NK-92 treated with Interleukin-12 subunit alpha and Interleukin-12 subunit beta, amount 100 ng/mL, for 24 hours (cell line): Measurements from ENCODE around the gene FRK.
"Not testable (repeated sequence)": the region's sequence is repeated elsewhere in the genome, so short reads cannot be mapped to it uniquely, and the experiment has no call there.

Source experiments
- DNase-seq: peaks from one replicate; lab custom pipeline; 2025; lab: John Stamatoyannopoulos, UW

The FRK gene

GRCh38 chr6:115944829-115945228 is 115.9 kb downstream of the FRK start:
- DNase-seq, result not testable (repeated sequence)

DNA sequence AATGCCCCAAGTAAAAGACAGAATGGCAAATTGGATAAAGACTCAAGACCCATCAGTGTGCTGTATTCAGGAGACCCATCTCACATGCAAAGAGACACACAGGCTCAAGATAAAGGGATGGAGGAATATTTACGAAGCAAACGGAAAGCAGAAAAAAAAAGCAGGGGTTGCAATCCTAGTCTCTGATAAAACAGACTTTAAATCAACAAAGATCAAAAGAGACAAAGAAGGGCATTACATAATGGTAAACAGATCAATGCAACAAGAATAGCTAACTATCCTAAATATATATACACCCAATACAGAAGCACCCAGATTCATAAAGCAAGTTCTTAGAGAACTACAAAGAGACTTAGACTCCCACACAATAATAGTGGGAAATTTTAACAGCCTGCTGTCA is 123.2 kb downstream of the FRK start:
- DNase-seq, result not testable (repeated sequence)

DNA sequence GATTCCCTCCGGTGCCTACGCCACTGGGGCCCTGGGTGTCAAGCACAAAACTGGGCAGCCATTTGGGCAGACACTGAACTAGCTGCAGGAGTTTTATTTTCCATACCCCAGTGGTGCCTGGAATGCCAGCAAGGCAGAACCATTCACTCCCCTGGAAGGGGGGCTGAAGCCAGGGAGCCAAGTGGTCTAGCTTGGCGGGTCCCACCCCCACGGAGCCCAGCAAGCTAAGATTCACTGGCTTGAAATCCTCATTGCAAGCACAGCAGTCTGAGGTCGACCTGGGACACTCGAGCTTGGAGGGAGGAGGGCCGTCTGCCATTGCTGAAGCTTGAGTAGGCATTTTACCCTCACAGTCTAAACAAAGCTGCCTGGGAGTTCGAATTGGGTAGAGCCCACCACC is 125.3 kb downstream of the FRK start:
- no peak for DNase-seq

- DNase-seq, result no peak
Measured at GRCh38 chr6:115934829-115935228, 125.9 kb downstream of the FRK start.

DNA sequence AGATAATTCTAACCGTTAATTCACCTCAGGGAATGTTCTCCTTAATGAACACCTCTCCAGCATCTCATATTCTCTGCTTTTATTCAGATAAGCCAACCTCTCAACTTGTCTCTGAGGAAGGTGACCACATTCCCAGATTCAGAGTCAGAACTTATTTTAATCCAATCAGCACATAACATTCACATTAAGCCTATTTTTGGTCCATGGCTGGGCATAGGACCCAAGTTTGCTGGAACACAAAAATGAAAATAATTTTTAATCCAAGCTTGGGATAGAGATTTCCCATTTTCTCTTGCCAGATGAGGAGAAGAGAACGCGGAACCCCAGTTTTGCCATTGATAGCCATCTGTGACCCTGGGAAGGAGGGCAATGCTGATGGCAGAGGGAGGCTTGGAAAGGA is 126.5 kb downstream of the FRK start:
- DNase-seq, result no peak

DNA sequence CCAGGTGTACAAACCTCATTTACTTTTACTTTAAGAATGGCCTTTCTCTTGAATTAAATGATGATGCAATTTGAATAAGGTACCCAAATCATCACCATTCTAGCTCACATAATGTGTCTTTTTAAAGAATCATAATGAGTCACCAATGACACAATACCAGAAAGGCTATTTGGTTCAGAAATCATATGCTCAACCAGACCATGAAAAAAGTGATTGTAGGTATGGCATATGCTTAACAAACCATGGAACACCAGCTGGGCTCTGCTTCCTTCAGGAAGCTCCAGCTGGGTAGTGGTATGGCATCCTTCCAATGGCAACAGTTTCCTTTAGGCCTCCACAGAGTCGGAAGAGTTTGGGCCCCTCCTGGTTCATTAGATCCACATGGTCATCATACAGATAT is 128.2 kb downstream of the FRK start:
- DNase-seq, result no peak

DNA sequence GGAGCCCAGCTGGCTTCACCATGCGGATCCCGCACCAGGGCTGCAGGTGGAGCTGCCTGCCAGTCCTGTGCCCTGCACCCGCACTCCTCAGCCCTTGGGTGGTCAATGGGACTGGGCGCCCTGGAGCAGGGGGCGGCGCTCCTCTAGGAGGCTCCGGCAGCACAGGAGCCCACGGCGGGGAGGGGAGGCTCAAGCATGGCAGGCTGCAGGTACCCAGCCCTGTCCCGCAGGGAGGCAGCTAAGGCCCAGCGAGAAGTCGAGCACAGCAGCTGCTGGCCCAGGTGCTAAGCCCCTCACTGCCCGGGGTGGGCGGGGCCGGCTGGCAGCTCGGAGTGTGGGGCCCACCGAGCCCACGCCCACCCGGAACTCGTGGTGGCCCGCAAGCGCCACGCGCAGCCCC is 132.7 kb downstream of the FRK start:
- DNase-seq, result not testable (repeated sequence)

GRCh38 chr6:115922971-115923370 is 137.7 kb downstream of the FRK start:
- no peak for DNase-seq

- peak; percentile 45 for DNase-seq
Measured at GRCh38 chr6:115914098-115914497, 146.6 kb downstream of the FRK start.

DNA sequence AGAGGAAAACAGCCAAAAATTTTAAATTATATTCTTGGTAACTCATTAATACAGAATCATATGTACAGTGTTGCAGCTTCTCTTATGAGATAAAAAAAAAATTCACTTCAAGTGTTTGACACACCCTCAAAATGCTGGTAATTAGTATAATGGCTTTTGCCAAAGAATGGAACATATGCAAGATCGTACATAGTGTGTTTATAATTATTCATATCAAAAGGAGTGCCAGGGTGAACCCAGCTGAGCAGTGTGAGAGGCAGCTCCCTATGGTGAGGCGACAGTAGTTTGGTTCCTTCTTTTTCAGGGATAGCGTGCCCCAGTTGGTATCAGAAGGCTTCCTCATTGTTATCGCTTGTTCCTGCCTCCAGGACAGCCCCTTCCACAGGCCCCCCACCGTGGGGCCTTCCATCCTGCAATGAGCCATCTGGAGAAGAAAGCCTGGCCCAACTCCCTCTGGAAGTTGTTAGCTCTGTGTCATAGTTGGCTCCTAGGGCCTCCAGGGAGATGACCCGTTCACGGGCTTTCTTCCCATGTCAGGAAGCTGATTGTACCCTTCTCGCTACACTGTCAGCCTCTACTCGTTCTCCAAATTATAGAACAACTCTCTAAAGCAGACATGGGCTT is 150.7 kb downstream of the FRK start:
- DNase-seq, result no peak

- DNase-seq, result no peak
Measured at GRCh38 chr6:115908906-115909559, 151.7 kb downstream of the FRK start.

DNA sequence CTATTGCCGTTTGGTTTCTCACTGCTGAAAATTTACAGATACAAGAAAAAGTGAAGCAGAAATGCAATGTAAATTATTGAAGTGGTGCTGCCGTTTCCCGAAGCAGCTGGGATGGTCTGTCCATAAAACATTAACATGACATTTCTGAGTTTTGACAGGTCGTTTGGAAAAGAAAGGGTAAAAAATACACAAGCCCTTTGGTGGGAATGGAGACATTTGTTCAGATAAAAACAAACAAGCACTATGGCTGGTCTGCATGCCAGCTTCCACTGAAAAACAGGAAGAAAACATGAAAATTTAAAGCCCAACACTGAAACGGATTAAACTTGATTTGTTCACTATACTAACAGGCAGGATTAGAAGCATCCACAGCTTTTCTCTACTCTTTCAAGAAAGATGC is 155.2 kb downstream of the FRK start:
- no peak for DNase-seq

- no peak for DNase-seq
Measured at GRCh38 chr6:115902436-115902835, 158.3 kb downstream of the FRK start.

DNA sequence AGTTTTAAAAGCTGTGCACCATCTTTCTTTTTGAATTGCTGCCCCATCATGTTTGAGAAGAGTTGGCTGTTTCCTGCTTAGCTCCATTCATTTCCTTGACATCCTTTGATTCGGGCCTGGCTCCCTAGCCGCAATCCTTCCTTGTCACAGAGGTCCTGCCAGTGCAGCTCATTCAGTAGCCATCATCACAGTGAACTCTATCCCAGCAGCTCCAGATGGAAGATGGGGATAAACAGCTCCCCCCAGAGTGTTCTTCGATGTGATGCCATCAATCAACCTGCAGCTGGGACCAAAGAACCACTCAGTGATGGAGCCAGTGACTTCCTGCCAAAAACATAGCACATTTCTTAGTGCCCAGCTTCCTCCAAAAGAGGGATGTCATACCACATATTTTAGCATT is 158.8 kb downstream of the FRK start:
- DNase-seq, result no peak

DNA sequence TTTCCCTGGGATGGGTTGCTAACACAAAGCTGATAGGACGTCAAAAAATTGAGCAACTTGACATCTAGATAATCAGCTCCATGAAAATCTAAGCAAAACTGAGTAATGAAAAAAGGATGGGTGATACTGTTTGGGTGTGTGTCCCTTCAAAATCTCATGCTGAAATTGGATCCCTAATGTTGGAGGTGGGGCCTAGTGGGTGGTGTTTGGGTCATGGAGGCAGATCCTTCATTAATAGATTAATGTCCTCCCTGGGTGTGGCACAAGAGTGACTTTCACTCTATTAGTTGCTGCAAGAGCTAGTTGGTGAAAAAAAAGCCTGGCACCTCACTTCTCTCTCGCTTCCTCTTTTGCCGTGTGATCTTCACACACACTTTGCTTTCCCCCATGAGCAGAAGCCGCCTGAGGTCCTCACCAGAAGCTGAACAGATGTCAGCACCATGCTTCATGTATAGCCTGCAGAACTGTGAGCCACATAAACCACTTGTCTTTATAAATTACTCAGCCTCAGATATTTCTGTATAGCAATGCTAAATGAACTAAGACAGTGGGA is 160.9 kb downstream of the FRK start:
- DNase-seq, result no peak

GRCh38 chr6:115898246-115898645 is 162.4 kb downstream of the FRK start:
- no peak for DNase-seq

DNA sequence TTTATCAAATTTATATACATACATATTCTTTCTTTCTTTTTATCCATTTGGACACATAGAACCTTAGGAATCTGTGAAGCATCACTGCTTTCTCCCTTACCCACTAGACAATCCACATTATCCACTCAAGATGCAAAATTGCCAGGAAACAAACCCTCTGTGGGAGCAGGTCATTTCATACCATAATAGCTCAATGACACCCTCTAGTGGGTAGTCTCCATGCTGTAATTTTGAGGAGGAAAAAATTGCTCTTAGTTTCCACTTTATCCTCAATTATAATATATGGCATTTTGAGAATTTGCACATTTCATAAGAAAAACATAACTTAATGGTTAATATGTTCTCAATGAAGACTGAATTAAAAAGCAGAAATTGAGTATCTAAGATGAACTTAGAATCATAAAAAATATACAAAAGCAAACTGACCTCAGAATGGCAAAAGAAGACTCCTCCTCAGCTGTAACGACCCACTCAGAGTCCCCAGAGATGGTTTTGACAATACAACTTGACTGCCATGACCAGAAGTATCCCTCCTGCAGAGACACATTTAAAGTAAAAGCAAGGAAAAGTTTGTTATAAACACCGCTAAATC is 164.1 kb downstream of the FRK start:
- DNase-seq, result no peak

- no peak for DNase-seq
Measured at GRCh38 chr6:115894426-115894992, 166.2 kb downstream of the FRK start.

GRCh38 chr6:115891750-115892149 is 168.9 kb downstream of the FRK start:
- DNase-seq, result no peak

GRCh38 chr6:115891111-115891669 is 169.5 kb downstream of the FRK start:
- no peak for DNase-seq

- DNase-seq, result no peak
Measured at GRCh38 chr6:115890238-115890637, 170.5 kb downstream of the FRK start.

DNA sequence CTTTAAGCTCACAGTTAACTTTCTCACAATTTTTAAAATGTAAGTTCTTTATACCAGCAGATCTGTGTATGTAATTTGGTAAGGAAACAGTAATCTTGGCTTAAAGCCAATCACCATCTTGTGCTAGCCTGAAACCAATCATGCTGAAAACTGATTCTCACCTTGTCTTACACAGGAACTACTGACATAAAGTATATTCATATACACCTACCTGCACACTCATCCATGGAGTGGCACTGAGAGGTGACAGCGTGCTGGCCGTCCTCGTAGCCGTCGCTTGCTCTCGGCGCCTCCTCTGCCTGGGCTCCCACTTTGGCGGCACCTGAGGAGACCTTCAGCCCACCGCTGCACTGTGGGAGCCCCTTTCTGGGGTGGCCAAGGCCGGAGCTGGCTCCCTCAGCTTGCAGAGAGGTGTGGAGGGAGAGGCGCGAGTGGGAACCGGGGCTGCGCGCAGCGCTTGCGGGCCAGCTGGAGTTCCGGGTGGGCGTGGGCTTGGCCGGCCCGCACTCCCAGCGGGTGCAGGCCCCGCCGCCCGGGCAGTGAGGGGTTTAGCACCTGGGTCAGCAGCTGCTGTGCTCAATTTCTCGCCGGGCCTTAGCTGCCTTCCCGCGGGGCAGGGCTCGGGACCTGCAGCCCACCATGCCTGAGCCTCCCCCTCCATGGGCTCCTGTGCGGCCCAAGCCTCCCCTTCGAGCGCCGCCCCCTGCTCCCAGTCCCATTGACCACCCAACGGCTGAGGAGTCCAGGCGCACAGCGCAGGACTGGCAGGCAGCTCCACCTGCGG is 171.8 kb downstream of the FRK start:
- DNase-seq, result not testable (repeated sequence)
